ENCODE measurements around the gene LRMDA. TPM values are rescaled to one million over a fixed set of nuclear protein-coding genes. Genes with fewer than 3 reads are reported as not detected.

Gene LRMDA
- total and polyA plus RNA-seq, 2 of the 13 experiments (the other 11 are each of a cell fraction or from before 2014, with no cell fraction given) = 13.4 to 22.0 TPM

DNA sequence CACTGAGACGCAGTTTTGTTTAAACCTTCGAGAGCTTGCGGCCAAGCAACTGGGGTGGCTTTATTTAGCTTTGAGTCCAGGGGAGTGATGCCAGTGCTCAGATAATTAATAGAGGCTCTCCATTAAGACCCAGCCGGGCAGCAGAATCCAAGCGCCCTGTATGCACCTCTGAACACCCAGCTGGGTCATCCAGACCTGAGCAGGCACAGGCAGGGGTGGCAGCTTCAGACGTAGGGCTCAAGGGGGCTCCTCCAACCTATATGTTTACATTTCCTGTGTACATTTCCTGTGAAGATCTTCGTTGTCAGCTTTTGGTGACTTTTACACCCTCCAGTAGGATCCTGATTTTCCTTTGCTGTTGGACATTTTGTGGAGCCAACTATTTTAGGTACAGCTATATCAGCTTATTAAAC lies 719.5 kb downstream of the LRMDA start (continued):
- peak; percentile 66 for TF ChIP-seq ASH2L (IDR thresholded peaks at IDR 0.05; ENCODE audit: insufficient read length, low read depth, low read length)
- no peak for TF ChIP-seq MAFK (conservative IDR thresholded peaks at IDR 0.05 in 1 of 2, IDR thresholded peaks at IDR 0.05 in 1 of 2; ENCODE audit: low read length in 2 of 2)
- no peak for TF ChIP-seq KDM1A (CRISPR knock-in tag; IDR thresholded peaks at IDR 0.05)
- TF ChIP-seq TBP (CRISPR knock-in tag; IDR thresholded peaks at IDR 0.05) = no peak
- TF ChIP-seq ZNF354B (CRISPR knock-in tag; IDR thresholded peaks at IDR 0.05) = no peak
- no peak for TF ChIP-seq CBX2 (IDR thresholded peaks at IDR 0.05; ENCODE audit: low read depth, low read length)
- TF ChIP-seq CBX2 (CRISPR knock-in tag; IDR thresholded peaks at IDR 0.05; ENCODE audit: low read depth) = no peak
- TF ChIP-seq NFE2L1 (CRISPR knock-in tag; IDR thresholded peaks at IDR 0.05; ENCODE audit: borderline replicate concordance) = no peak
- no peak for TF ChIP-seq ZEB1 (IDR thresholded peaks at IDR 0.05; ENCODE audit: insufficient replicate concordance, low read depth)
- no peak for TF ChIP-seq YEATS4 (CRISPR knock-in tag; IDR thresholded peaks at IDR 0.05; ENCODE audit: borderline replicate concordance)
- TF ChIP-seq ZNF737 (CRISPR knock-in tag; IDR thresholded peaks at IDR 0.05; ENCODE audit: borderline replicate concordance) = no peak
- TF ChIP-seq, protein P1, sequence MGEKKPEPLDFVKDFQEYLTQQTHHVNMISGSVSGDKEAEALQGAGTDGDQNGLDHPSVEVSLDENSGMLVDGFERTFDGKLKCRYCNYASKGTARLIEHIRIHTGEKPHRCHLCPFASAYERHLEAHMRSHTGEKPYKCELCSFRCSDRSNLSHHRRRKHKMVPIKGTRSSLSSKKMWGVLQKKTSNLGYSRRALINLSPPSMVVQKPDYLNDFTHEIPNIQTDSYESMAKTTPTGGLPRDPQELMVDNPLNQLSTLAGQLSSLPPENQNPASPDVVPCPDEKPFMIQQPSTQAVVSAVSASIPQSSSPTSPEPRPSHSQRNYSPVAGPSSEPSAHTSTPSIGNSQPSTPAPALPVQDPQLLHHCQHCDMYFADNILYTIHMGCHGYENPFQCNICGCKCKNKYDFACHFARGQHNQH (CRISPR knock-in tag; IDR thresholded peaks at IDR 0.05) = no peak
- no peak for TF ChIP-seq ZNF75D (CRISPR knock-in tag; IDR thresholded peaks at IDR 0.05; ENCODE audit: borderline replicate concordance)
- no peak for TF ChIP-seq SMYD3 (CRISPR knock-in tag; IDR thresholded peaks at IDR 0.05)
- peak; percentile 49; the same call in 1 of the 2 replicates for TF ChIP-seq ZFP1 (CRISPR knock-in tag; IDR thresholded peaks at IDR 0.05)
- no peak for TF ChIP-seq ZNF383 (CRISPR knock-in tag; IDR thresholded peaks at IDR 0.05; ENCODE audit: borderline replicate concordance)
- TF ChIP-seq KLF13 (CRISPR knock-in tag; IDR thresholded peaks at IDR 0.05) = no peak
- no peak for TF ChIP-seq IKZF4 (CRISPR knock-in tag; IDR thresholded peaks at IDR 0.05; ENCODE audit: borderline replicate concordance, low read depth, not compliant biosample characterization)
- TF ChIP-seq, protein P2, sequence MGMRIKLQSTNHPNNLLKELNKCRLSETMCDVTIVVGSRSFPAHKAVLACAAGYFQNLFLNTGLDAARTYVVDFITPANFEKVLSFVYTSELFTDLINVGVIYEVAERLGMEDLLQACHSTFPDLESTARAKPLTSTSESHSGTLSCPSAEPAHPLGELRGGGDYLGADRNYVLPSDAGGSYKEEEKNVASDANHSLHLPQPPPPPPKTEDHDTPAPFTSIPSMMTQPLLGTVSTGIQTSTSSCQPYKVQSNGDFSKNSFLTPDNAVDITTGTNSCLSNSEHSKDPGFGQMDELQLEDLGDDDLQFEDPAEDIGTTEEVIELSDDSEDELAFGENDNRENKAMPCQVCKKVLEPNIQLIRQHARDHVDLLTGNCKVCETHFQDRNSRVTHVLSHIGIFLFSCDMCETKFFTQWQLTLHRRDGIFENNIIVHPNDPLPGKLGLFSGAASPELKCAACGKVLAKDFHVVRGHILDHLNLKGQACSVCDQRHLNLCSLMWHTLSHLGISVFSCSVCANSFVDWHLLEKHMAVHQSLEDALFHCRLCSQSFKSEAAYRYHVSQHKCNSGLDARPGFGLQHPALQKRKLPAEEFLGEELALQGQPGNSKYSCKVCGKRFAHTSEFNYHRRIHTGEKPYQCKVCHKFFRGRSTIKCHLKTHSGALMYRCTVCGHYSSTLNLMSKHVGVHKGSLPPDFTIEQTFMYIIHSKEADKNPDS (CRISPR knock-in tag; IDR thresholded peaks at IDR 0.05) = 0 out of 2 replicates have a peak, but pooled peaks have one; percentile 34
- TF ChIP-seq KDM5A (IDR thresholded peaks at IDR 0.05; ENCODE audit: borderline replicate concordance, low read length) = no peak
- TF ChIP-seq, protein P3, sequence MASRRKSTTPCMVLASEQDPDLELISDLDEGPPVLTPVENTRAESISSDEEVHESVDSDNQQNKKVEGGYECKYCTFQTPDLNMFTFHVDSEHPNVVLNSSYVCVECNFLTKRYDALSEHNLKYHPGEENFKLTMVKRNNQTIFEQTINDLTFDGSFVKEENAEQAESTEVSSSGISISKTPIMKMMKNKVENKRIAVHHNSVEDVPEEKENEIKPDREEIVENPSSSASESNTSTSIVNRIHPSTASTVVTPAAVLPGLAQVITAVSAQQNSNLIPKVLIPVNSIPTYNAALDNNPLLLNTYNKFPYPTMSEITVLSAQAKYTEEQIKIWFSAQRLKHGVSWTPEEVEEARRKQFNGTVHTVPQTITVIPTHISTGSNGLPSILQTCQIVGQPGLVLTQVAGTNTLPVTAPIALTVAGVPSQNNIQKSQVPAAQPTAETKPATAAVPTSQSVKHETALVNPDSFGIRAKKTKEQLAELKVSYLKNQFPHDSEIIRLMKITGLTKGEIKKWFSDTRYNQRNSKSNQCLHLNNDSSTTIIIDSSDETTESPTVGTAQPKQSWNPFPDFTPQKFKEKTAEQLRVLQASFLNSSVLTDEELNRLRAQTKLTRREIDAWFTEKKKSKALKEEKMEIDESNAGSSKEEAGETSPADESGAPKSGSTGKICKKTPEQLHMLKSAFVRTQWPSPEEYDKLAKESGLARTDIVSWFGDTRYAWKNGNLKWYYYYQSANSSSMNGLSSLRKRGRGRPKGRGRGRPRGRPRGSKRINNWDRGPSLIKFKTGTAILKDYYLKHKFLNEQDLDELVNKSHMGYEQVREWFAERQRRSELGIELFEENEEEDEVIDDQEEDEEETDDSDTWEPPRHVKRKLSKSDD (CRISPR knock-in tag; IDR thresholded peaks at IDR 0.05; ENCODE audit: low read depth) = no peak
- TF ChIP-seq MIER3 (CRISPR knock-in tag; IDR thresholded peaks at IDR 0.05; ENCODE audit: borderline replicate concordance) = no peak
- TF ChIP-seq, protein P4, sequence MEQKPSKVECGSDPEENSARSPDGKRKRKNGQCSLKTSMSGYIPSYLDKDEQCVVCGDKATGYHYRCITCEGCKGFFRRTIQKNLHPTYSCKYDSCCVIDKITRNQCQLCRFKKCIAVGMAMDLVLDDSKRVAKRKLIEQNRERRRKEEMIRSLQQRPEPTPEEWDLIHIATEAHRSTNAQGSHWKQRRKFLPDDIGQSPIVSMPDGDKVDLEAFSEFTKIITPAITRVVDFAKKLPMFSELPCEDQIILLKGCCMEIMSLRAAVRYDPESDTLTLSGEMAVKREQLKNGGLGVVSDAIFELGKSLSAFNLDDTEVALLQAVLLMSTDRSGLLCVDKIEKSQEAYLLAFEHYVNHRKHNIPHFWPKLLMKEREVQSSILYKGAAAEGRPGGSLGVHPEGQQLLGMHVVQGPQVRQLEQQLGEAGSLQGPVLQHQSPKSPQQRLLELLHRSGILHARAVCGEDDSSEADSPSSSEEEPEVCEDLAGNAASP (CRISPR knock-in tag; IDR thresholded peaks at IDR 0.05; ENCODE audit: borderline replicate concordance) = peak; percentile 69; the same call in 1 of the 2 replicates
- peak; percentile 62; the same call in 1 of the 2 replicates for TF ChIP-seq GATAD2A (CRISPR knock-in tag; IDR thresholded peaks at IDR 0.05)
- no peak for TF ChIP-seq HOXA7 (CRISPR knock-in tag; IDR thresholded peaks at IDR 0.05)

All from HepG2 (cell line).